Measurements from ENCODE around the gene PALM3. TPM values are rescaled to one million over a fixed set of nuclear protein-coding genes. Genes with fewer than 3 reads are reported as not detected.
"Not testable (repeated sequence)": the region's sequence is repeated elsewhere in the genome, so short reads cannot be mapped to it uniquely, and the experiment has no call there.

The PALM3 gene
- total RNA-seq, 1 donor = under 0.01 TPM

DNA sequence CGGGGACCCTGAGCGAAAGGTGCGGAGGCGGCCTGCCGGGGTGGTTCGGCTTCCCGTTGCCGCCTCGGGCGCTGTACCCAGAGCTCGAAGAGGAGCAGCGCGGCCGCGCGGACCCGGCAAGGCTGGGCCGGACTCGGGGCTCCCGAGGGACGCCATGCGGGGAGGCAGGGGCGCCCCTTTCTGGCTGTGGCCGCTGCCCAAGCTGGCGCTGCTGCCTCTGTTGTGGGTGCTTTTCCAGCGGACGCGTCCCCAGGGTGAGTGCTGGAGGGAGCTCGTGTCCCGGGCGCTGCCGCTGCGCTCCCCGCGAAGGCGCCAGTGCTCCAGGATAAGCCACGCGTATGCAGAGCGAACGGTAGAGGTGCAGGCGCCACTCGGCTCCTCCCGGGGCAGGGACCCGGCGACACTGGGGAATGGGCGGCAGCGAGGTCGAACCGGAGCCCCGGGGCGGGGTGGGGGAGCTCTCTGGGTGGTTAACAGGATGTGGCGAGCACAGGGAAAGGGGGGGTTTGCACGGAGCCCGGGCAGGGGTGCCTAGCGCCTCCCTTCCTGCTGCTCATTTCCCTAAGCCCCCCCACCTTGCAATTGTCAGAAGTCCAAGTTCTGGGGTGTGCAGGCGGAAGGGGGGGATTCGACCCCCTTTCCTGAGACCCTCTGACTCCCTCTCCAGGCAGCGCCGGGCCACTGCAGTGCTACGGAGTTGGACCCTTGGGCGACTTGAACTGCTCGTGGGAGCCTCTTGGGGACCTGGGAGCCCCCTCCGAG lies 30.0 kb downstream of the PALM3 start, which contains the start of gene IL27RA:
Gene IL27RA (plus strand): TSS at position 44 of the 762 bp plus-strand sequence. CDS start 111 bp downstream, at position 155.
- DNase-seq (ENCODE audit: low read depth) = peak; percentile 45

DNA sequence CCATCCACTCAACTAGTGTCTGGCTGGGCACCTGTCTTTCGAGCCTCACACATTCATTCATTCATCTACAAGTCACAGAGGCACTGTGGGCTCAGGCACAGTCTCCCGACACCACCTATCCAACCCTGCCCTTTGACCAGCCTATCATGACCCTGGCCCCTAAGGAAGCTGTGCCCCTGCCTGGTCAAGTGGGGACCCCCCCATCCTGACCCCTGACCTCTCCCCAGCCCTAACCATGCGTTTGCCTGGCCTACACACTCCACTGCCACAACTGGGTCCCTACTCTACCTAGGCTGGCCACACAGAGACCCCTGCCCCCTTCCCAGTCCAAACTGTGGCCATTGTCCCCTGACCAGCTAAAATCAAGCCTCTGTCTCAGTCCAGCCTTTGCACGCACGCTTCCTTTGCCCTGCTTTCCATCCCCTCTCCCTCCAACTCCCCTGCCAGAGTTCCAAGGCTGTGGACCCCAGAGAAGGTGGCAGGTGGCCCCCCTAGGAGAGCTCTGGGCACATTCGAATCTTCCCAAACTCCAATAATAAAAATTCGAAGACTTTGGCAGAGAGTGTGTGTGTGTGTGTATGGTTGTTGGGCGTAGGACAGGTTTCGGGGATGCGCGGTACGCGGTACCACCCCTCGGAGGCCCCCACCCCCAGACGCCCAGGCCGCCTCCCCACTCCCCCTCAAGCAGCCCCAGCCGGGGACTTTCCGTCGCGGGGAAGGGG lies 30.7 kb downstream of the PALM3 start:
- TF ChIP-seq, protein P1, sequence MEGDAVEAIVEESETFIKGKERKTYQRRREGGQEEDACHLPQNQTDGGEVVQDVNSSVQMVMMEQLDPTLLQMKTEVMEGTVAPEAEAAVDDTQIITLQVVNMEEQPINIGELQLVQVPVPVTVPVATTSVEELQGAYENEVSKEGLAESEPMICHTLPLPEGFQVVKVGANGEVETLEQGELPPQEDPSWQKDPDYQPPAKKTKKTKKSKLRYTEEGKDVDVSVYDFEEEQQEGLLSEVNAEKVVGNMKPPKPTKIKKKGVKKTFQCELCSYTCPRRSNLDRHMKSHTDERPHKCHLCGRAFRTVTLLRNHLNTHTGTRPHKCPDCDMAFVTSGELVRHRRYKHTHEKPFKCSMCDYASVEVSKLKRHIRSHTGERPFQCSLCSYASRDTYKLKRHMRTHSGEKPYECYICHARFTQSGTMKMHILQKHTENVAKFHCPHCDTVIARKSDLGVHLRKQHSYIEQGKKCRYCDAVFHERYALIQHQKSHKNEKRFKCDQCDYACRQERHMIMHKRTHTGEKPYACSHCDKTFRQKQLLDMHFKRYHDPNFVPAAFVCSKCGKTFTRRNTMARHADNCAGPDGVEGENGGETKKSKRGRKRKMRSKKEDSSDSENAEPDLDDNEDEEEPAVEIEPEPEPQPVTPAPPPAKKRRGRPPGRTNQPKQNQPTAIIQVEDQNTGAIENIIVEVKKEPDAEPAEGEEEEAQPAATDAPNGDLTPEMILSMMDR (IDR thresholded peaks at IDR 0.05; ENCODE audit: insufficient read depth, low read depth, low read length) = no peak
- H3K4me3 ChIP-seq (ENCODE audit: low read depth, low read length) = peak overlapping the region; percentile 73
- no peak for DNase-seq (ENCODE audit: low read depth)

More for the DNA sequence above, 30.0 kb downstream of the PALM3 start, which contains the start of gene IL27RA:
- H3K4me3 ChIP-seq (ENCODE audit: low read depth, low read length) = peak within 1 kb of the TSS; percentile 73
- TF ChIP-seq, protein P1 (IDR thresholded peaks at IDR 0.05; ENCODE audit: insufficient read depth, low read depth, low read length) = peak; percentile 77

DNA sequence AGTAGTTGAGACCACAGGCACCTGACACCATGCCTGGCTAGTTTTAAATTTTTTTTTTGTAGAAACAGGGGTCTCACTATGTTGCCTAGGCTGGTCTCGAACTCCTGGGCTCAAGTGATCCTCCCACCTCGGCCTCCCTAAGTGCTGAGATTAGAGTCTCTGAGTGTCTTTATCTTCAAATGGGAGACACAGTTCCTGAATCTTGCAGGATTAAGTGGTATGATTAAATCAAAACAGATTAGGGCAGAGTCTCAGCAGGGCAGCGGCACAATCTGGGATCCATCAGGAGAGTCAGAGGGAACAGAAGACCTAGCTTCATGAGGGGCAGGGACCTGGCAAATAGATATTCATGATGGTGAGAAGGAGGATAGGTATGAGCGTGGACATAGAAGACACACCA lies 33.0 kb downstream of the PALM3 start:
- TF ChIP-seq, protein P1 (IDR thresholded peaks at IDR 0.05; ENCODE audit: insufficient read depth, low read depth, low read length) = no peak
- DNase-seq (ENCODE audit: low read depth) = no peak
- no peak overlapping the region for H3K4me3 ChIP-seq (ENCODE audit: low read depth, low read length)

DNA sequence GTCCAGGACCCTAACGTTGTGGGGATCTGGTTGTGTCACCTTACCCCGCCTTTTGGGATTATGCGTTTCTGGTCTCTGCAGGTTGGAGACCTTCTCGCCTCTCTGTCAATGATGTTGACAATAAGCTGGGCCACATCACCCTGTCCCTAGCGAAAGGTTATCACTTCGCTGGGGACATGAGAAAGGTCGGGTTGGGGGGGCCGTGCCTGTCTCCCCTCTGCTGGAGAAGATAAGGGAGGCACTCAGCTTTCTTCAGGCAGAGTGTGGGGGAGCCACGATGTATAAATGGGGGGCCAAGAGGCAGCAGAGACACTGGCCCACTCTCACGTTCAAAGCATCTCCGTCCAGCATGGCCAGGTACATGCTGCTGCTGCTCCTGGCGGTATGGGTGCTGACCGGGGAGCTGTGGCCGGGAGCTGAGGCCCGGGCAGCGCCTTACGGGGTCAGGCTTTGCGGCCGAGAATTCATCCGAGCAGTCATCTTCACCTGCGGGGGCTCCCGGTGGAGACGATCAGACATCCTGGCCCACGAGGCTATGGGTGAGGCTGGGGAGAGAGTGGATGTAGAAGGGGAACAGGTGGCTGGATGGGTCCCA lies 33.9 kb downstream of the PALM3 start, which contains the start of gene RLN3:
Gene RLN3 (plus strand): TSS at position 293 of the 595 bp plus-strand sequence. CDS start 57 bp downstream, at position 350.
- TF ChIP-seq, protein P1 (IDR thresholded peaks at IDR 0.05; ENCODE audit: insufficient read depth, low read depth, low read length) = no peak
- H3K4me3 ChIP-seq (ENCODE audit: low read depth, low read length) = no peak within 1 kb of the TSS
- DNase-seq (ENCODE audit: low read depth) = no peak

DNA sequence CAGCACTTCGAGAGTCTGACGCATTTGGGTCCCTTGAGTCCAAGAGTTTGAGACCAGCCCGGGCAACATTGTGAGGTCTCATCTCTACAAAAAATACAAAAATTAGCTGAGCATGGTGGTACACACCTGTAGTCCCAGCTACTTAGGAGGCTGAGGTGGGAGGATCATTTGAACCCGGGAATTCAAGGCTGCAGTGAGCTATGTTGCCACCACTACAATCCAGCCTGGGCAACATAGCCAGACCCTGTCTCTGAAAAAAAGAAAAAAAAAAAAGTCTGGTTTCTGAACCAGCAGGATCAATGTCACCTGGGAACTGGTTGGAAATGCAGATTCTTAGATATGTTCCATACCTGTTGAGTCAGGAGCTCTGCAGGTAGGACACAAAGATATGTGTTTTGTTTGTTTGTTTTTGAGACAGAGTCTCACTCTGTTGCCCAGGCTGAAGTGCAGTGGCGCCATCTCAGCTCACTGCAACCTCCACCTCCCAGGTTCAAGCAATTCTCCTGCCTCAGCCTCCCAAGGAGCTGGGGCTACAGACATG lies 35.2 kb downstream of the PALM3 start:
- not testable (repeated sequence) for DNase-seq (ENCODE audit: low read depth); H3K4me3 ChIP-seq (ENCODE audit: low read depth, low read length)

DNA sequence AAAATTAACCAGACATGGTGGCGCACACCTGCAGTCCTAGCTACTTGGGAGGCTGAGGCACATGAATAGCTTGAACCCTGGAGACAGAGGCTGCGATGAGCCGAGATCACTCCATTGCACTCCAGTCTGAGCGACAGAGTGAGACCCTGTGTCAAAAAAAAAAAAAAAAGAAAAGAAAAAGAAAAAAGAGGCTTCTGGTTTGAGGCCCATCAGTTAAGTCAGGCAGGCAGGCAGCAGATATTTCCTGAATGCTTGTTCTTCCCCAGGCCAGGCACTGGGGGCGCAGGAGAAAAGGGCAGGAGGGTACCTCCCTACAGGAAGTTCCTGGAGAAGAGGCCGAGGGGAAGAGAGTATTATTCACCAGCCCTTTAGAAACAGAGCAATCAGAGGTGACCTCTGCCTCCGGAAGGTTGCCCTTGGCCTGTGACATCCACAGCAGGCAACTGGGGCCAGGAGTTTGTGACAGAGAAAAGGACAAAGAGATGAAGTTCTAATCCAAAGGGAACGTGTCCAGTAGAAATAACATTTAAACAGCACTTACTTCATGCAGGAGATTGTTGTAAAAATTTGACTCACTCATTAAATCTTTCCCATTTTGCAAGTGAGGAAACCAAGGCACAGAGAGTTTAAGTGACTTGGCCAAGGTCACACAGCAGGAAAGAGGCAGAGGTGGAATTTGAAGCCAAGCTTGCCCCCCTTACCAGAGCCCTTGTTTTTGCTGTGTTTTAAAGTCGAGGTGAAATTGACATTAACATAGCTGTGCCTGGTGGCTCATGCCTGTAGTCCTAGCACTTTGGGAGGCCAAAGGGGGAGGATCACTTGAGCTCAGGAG lies 38.3 kb downstream of the PALM3 start:
- no peak overlapping the region for H3K4me3 ChIP-seq (ENCODE audit: low read depth, low read length)
- TF ChIP-seq, protein P1 (IDR thresholded peaks at IDR 0.05; ENCODE audit: insufficient read depth, low read depth, low read length) = peak; percentile 67
- peak; percentile 56 for DNase-seq (ENCODE audit: low read depth)

Measured in fibroblast of villous mesenchyme (primary cell).